HG03175 (cell line): ENCODE data around the gene HBG1.
"Not testable (repeated sequence)": the region's sequence is repeated elsewhere in the genome, so short reads cannot be mapped to it uniquely, and the experiment has no call there.

Experiments used
- ATAC-seq: cut with Tn5 transposase; IDR thresholded peaks from one replicate; pipeline ENCODE4 v1.9.1; 2021; ENCODE audit warnings: mild to moderate bottlenecking, moderate library complexity; ENCODE audit not compliant: unreplicated experiment

Gene HBG1

DNA sequence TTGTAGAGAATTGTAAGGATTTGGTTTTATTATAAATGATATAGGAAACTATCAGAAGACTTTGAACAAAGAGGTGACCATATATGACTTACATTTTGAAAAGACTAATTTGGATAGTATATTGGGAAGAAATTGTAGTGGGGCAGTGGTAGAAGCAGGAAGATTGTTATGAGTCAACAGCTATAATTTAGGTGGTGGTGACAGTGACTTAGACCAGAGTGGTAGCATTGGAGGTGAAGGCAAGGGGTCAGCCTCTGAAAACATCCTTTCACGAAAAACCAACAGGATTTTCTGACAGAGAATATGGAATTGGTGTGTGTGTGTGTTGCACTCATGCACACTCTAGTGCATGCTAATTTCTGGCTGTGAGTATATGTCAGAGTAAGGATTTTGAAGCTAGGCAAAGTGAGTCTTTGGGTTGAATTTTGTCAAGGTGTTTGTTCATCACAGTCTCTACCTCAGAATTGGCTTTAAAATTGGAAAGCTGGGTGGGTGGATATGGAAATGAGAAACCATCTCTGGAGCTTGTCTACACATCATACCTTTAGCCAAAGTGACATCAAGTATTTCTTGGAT, 28.2 kb upstream of the HBG1 start:
- peak; percentile 48 for ATAC-seq

DNA sequence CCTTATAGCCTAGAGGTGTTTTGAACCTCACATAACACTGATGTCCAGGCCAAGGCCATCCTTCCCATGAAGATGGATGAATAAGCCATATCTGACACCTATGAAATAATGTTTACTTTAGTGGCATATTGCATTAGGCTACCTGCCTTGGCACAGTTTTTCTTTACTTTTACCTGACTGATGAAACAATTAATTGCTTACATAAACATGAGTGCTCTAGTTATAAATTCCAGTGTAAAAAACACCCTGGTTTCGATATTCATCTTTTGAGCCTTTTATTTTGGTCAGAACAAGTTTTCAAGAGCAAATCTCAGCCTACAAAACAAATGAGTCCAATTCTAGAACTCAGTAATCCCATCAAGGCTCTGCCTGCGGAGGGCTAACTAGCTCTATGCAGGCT, 27.0 kb upstream of the HBG1 start:
- ATAC-seq, result no peak

- ATAC-seq, result no peak
These were observed 25.9 kb upstream of the HBG1 start for GRCh38 chr11:5275369-5276110.

- ATAC-seq, result no peak
These were observed 24.7 kb upstream of the HBG1 start for GRCh38 chr11:5274395-5274794.

DNA sequence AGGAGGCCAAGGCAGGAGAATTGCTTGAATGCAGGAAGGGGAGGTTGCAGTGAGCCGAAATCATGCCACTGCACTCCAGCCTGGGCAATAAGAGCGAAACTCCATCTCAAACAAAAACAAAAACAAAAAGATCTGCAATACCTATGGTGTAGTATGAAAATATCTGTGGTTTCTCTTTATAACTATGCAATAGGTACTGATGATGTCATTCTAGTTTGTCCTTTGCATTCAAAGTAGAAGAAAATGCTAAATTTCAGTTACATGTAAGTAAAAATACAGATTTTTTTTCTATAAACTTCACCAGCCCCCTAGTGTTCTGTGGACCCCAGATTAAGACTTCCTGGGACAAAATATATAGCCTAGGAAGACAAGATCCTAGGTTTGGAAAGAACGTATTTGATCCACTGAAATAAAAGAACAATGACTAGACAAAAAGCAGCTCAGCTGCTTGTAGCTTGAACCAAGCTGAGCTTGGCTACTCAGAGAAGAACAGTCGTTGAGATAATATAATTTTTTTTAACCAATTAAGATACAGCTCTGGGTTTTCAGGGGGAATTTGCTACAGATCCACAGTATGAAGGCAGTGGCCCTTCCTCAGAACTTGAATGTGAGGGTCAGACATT, 22.8 kb upstream of the HBG1 start:
- no peak for ATAC-seq

- ATAC-seq, result no peak
These were observed 20.1 kb upstream of the HBG1 start, which contains the start of gene HBE1 for GRCh38 chr11:5269715-5270147. Gene HBE1, minus strand, starts transcription at chr11:5269945. Its CDS starts 55 bp downstream, at chr11:5269890.

DNA sequence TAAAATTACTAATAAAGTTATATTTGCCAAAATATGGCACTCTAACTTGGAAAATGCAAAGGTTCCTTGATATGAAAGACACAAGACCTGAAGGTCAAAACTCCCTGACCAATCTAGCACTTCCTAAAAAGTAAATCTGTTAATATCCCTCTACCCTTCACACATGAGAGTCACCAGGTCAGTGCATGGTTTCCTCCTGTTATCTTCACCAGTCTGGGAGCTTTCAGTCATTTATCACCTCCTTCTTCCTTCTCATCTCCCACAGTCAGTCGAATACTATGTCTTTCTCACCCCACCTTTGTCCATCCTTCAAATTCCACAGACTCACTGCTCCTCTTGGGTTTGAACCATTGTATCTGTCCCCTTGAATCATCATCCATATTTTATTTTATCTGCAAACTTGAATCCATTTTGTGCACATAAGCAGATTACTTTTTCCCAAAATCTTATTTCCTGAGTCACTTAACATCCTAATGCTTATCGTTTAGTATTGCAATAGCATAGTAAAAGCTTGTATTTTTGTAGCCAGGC, 17.4 kb upstream of the HBG1 start:
- ATAC-seq, result no peak

DNA sequence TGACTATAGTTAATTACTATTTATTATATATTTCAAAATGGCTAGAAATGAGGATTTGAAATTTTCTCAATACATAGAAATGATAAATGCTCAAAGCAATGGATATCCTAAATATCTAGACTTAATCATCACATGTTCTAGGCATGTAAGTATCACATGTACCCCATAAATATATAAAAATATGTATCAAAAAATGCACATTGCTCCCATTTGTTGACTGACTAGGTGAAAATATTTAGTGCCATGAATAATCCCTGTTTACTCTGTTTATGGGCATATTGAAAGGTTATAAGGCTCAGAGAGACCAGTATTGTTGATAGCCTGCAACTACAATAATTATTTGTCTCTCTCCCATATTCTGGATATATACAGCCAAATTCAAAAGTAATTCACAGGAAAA, 17.0 kb upstream of the HBG1 start:
- no peak for ATAC-seq

- ATAC-seq, result no peak
These were observed 16.2 kb upstream of the HBG1 start for GRCh38 chr11:5265832-5266231.

- no peak for ATAC-seq
These were observed 9.0 kb upstream of the HBG1 start for GRCh38 chr11:5258543-5259262.

GRCh38 chr11:5257296-5257695, 7.6 kb upstream of the HBG1 start:
- no peak for ATAC-seq

- ATAC-seq, result not testable (repeated sequence)
These were observed 5.2 kb upstream of the HBG1 start, which contains the start of gene HBG2 for GRCh38 chr11:5254646-5255413. Gene HBG2, minus strand, starts transcription at chr11:5254781. Its CDS starts 53 bp downstream, at chr11:5254728.

GRCh38 chr11:5254023-5254422, 4.4 kb upstream of the HBG1 start:
- ATAC-seq, result not testable (repeated sequence)

DNA sequence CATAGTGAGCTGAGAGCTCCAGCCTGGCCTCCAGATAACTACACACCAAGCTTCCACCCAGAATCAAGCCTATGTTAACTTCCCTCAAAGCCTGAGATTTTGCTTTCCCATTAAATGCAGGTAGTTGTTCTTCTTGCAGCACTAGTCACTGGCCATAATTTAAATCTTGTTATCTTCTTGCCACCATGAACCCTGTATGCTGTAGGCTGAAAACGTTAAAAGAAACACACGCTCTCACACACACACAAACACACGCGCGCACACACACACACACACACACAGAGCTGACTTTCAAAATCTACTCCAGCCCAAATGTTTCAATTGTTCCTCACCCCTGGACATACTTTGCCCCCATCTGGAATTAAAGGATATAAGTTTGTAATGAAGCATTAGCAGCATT, 3.8 kb upstream of the HBG1 start:
- not testable (repeated sequence) for ATAC-seq

DNA sequence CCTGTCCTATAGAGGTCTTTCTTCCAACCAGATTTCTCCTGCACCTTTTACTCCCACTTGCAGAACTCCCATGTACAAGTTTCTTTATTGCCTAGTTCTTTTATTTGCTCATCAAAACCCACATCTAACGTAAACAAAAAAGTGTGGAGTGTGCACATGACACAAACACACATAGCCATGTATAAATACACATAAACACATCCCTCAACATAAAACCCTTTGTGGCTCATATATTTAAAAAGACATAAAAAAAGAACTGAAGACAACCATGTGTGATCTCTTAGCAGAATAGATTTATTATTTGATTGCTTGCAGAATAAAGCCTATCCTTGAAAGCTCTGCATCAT, 3.2 kb upstream of the HBG1 start:
- ATAC-seq, result no peak

GRCh38 chr11:5252192-5252918, 2.7 kb upstream of the HBG1 start:
- ATAC-seq, result no peak

- no peak for ATAC-seq
These were observed 2.1 kb upstream of the HBG1 start for GRCh38 chr11:5251746-5252145.

GRCh38 chr11:5250543-5251204, 1.0 kb upstream of the HBG1 start:
- no peak for ATAC-seq

DNA sequence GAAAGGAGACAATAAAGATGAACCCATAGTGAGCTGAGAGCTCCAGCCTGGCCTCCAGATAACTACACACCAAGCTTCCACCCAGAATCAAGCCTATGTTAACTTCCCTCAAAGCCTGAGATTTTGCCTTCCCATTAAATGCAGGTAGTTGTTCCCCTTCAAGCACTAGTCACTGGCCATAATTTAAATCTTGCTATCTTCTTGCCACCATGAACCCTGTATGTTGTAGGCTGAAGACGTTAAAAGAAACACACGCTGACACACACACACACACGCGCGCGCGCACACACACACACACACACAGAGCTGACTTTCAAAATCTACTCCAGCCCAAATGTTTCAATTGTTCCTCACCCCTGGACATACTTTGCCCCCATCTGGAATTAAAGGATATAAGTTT, 1.2 kb downstream of the HBG1 start:
- not testable (repeated sequence) for ATAC-seq
